Measurements from ENCODE around the gene TTC36.
"Not testable (repeated sequence)": the region's sequence is repeated elsewhere in the genome, so short reads cannot be mapped to it uniquely, and the experiment has no call there.

Gene TTC36

GRCh38 chr11:118532091-118532490, 4.8 kb downstream of the TTC36 start:
- no peak for DNase-seq (ENCODE audit: low spot score)

- no peak for DNase-seq (ENCODE audit: low spot score)
Observed at GRCh38 chr11:118532852-118533768, 5.8 kb downstream of the TTC36 start.

- peak; percentile 75 for DNase-seq (ENCODE audit: low spot score)
Observed at GRCh38 chr11:118533769-118534729, 6.8 kb downstream of the TTC36 start.

- no peak for DNase-seq (ENCODE audit: low spot score)
Observed at GRCh38 chr11:118535261-118535660, 8.0 kb downstream of the TTC36 start.

GRCh38 chr11:118536726-118537125, 9.5 kb downstream of the TTC36 start:
- DNase-seq (ENCODE audit: low spot score): no peak

GRCh38 chr11:118537409-118537980, 10.2 kb downstream of the TTC36 start:
- no peak for DNase-seq (ENCODE audit: low spot score)

- no peak for DNase-seq (ENCODE audit: low spot score)
Observed at GRCh38 chr11:118544010-118544646, 16.9 kb downstream of the TTC36 start.

- DNase-seq (ENCODE audit: low spot score): no peak
Observed at GRCh38 chr11:118544647-118545010, 17.4 kb downstream of the TTC36 start.

- no peak for DNase-seq (ENCODE audit: low spot score)
Observed at GRCh38 chr11:118545533-118545932, 18.3 kb downstream of the TTC36 start.

- no peak for DNase-seq (ENCODE audit: low spot score)
Observed at GRCh38 chr11:118547132-118547531, 19.9 kb downstream of the TTC36 start.

GRCh38 chr11:118552341-118552740, 25.1 kb downstream of the TTC36 start:
- no peak for DNase-seq (ENCODE audit: low spot score)

- no peak for DNase-seq (ENCODE audit: low spot score)
Observed at GRCh38 chr11:118560806-118561205, 33.5 kb downstream of the TTC36 start.

- no peak for DNase-seq (ENCODE audit: low spot score)
Observed at GRCh38 chr11:118565051-118565450, 37.8 kb downstream of the TTC36 start.

- no peak for DNase-seq (ENCODE audit: low spot score)
Observed at GRCh38 chr11:118569670-118570069, 42.4 kb downstream of the TTC36 start.

- DNase-seq (ENCODE audit: low spot score): no peak
Observed at GRCh38 chr11:118570787-118571186, 43.5 kb downstream of the TTC36 start.

GRCh38 chr11:118571701-118572060, 44.4 kb downstream of the TTC36 start:
- not testable (repeated sequence) for DNase-seq (ENCODE audit: low spot score)

GRCh38 chr11:118572061-118572980, 45.0 kb downstream of the TTC36 start, which contains the start of gene ARCN1:
Gene ARCN1, plus strand, starts transcription at chr11:118572409. Its CDS starts 139 bp downstream, at chr11:118572548.
- DNase-seq (ENCODE audit: low spot score): peak; percentile 63

GRCh38 chr11:118572981-118573550, 45.8 kb downstream of the TTC36 start:
- peak; percentile 42 for DNase-seq (ENCODE audit: low spot score)

GRCh38 chr11:118574636-118575035, 47.4 kb downstream of the TTC36 start:
- no peak for DNase-seq (ENCODE audit: low spot score)

GRCh38 chr11:118577995-118578394, 50.7 kb downstream of the TTC36 start:
- not testable (repeated sequence) for DNase-seq (ENCODE audit: low spot score)

Measured in COLO829 (cell line).